Activated gamma-delta T cell (primary cell): ENCODE measurements around the gene U2AF1L4.

Experiments
- DNase-seq: peaks from one replicate; lab custom pipeline; 2025; lab: John Stamatoyannopoulos, UW
- total RNA-seq, 2 donors: gene quantifications; one replicate each; lab custom pipeline; 2026; lab: John Stamatoyannopoulos, UW

The U2AF1L4 gene
- 5.2 to 7.8 reads per million in 2 donors for total RNA-seq

GRCh38 chr19:35745328-35746086 lies at the start of gene U2AF1L4, which contains the start of gene PSENEN:
Gene U2AF1L4, minus strand, starts transcription at chr19:35745418. Its CDS starts 27 bp downstream, at chr19:35745391.
Gene PSENEN, plus strand, starts transcription at chr19:35745651. Its CDS starts 280 bp downstream, at chr19:35745931.
- DNase-seq, result peak; percentile 94

DNA sequence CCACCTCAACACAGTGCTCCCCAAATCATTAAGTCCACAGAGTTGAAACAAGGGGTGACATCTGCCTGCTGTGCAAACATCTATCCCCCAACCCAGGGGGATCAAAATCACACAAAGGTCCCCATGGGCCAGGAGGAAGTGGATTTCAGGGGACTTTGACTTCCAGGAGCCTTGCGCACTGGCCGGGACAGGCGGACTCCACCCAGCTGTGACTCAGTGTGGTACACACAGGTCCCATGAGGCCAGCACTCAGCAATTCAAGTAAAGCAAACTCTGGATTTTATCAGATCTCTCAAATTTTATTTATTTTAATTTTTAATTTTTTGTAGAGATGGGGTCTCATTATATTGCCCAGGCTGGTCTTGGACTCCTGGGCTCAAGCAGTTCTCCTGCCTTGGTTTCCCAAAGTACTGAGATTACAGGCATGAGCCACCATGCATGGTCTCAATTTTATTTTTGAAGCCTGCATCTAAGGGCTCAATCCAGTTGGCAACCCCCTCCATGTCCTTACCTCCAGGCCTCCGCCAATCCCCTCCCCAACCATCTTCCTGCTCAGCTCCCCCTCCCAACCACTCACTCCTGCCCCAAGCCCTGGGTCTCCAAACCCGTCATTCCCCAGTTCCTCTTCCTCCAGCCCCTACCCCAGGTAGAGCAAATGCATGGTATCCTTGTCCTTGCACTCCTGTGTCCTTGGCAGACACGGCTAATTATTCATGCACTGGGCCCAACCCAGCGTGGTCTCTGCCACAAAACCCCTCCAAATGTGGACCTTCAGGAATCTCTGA lies 48.4 kb upstream of the U2AF1L4 start:
- no peak for DNase-seq

DNA sequence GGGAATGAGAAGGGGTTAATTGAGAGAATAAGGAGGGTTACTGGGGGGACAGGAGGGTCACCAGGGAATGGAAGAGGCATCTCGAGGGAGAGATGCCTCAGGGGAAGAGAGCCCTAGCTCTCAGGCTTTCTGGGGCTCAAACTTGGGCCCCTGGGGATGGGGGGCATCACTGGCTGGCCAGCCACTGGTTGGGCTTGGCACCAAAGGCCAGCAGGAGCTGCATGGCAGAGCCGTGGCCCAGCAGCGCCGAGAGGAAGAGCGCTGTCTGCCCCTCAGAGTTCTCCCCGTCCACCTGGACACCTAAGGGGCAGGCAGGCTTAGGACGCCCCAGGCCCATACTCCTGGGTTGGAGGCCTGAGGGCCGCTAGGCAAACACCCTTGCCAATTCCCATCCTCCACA lies 47.7 kb upstream of the U2AF1L4 start:
- no peak for DNase-seq

- no peak for DNase-seq
These were observed 47.1 kb upstream of the U2AF1L4 start for GRCh38 chr19:35792312-35792711.

- DNase-seq, result no peak
These were observed 46.6 kb upstream of the U2AF1L4 start for GRCh38 chr19:35791814-35792279.

- DNase-seq, result no peak
These were observed 46.0 kb upstream of the U2AF1L4 start for GRCh38 chr19:35790981-35791813.

- no peak for DNase-seq
These were observed 45.0 kb upstream of the U2AF1L4 start for GRCh38 chr19:35789978-35790944.

GRCh38 chr19:35789195-35789977 lies 44.2 kb upstream of the U2AF1L4 start:
- DNase-seq, result no peak

DNA sequence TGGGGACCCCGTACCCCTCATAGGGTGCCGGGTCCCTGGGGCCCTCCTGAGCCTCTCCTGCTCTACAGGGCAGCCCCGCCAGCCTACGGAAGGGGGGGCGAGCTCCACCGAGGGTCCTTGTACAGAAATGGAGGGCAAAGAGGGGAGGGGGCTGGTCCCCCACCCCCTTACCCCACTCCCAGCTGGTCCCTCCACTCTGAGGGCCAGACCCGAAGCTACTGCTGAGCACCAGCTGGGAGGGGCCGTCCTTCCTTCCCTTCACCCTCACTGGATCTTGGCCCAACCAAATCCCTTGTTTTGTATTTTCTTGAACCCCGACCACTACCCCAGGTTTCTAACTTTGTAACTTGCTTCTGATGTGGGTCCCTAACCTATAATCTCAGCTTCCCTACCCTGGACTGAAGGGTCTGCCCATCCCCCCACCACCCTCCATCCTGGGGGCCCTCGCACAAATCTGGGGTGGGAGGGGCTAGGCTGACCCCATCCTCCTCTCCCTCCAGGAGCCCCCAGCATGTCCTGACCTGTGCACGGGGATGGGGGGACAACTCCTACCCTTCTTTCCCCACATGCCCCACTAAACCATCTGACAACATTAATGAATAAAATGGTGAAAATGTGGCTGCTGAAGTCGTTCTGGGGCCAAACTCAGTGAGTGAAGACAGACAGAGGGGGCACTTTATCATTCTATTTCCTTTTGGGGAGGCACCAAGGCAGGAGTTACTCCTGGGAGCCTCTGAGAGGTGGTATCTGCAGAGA lies 43.2 kb upstream of the U2AF1L4 start:
- DNase-seq, result no peak

DNA sequence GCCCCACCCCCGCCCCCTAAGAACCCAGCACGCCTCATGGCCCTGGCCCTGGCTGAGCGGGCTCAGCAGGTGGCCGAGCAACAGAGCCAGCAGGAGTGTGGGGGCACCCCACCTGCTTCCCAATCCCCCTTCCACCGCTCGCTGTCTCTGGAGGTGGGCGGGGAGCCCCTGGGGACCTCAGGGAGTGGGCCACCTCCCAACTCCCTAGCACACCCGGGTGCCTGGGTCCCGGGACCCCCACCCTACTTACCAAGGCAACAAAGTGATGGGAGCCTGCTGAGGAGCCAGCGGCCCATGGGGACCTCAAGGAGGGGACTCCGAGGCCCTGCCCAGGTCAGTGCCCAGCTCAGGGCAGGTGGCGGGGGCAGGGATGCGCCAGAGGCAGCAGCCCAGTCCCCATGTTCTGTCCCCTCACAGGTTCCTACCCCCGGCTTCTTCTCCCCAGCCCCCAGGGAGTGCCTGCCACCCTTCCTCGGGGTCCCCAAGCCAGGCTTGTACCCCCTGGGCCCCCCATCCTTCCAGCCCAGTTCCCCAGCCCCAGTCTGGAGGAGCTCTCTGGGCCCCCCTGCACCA lies 42.1 kb upstream of the U2AF1L4 start:
- no peak for DNase-seq

GRCh38 chr19:35786299-35787160 lies 41.3 kb upstream of the U2AF1L4 start:
- no peak for DNase-seq

GRCh38 chr19:35785339-35785627 lies 40.1 kb upstream of the U2AF1L4 start:
- no peak for DNase-seq

DNA sequence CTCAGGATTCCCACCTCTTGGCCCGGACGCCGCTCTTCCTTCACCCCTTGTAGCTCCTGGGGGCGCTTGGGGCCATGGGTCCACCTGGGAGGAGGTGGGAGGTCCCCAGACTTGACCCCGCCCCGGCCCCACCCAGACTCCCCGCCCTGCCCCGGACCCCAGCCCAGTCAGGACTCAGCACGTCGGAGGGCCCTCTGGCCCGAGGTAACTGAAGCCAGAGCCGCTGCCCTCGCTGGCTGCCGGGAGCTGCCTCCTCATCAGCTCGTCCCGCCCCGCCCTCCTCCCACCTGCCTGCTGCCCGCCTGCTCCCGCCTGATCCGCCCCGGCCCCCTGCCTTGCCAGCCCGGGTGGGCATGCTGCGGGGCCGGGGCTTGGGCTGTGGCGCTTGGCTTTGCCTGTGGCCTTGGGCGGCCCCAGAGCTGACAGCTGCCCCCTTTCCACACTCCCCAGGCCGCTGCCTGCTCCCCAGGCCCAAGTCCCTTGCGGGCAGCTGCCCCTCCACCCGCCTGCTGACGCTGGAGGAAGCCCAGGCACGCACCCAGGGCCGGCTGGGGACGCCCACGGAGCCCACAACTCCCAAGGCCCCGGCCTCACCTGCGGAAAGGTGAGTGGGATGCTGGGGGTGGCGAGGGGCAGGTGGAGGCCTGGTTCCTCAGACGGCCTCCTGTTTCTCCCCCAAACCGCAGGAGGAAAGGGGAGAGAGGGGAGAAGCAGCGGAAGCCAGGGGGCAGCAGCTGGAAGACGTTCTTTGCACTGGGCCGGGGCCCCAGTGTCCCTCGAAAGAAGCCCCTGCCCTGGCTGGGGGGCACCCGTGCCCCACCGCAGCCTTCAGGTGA lies 39.5 kb upstream of the U2AF1L4 start:
- no peak for DNase-seq

DNA sequence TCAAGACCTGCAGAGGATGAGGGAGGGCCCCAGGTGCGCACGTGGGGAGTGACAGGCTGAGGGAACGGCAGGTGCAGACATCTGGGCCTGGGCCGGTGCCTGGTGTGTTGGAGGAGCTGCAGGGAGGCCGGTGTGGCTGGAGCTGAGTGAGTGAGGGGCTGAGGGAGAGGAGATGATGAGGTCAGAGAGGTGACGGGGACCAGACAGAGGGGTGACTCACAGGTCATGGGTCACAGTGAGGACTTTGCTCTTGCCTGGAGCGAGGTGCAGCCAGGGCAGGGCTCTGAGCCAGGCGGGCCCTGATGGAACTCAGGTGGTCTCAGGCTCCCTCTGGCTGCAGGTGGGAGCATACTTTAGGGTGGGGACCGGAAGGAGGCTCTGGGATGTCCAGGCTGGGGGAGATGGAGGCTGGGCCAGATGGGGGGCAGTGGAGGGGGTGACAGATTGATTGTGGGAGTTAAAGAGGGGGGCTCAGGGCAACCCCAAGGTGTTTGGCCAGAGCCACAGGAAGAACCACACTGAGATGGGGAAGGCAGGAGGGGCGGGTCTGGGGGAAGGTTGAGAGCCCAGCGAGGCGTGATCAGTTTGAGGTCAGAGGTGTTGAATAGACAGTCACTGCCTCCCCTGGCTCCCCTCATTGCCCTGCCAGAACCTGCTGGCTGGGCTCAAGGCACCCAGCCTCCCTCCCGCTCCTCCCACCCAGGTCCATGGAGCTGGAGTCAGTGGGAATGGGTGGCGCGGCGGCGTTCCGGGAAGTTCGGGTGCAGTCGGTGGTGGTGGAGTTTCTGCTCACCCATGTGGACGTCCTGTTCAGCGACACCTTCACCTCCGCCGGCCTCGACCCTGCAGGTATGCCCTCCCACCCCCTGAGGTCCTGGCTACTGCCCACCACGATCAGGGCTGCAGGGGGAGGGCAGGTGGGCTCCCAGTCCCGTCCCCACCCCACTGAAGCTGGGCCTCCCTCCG lies 38.5 kb upstream of the U2AF1L4 start:
- no peak for DNase-seq

- no peak for DNase-seq
These were observed 37.4 kb upstream of the U2AF1L4 start for GRCh38 chr19:35782589-35782988.

DNA sequence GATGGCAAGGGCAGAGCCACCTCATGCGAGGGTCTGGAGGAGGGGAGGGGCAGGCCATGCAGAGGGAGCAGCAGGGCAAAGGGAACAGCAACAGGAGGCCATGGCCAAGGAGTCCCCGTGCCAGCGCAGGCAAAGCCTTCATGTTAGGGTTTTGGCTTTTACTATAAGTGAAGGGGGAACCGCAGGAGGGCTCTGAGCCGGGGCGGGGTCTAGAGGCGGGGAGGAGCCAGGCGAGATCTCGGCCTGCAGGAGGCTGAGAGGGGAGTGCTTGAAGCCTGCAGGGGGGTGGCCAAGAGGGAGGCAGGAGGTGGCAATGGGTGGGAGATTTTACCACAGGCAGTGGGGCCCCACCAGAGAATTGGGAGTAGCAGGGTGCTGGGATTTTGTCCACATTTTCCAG lies 36.4 kb upstream of the U2AF1L4 start:
- no peak for DNase-seq
